Small intestine (tissue), 7 donors: Measurements from ENCODE around the gene SLC7A14. TPM values are rescaled to one million over a fixed set of nuclear protein-coding genes. Genes with fewer than 3 reads are reported as not detected.

Experiments used
- DNase-seq, 2 donors: peaks; one replicate each; pipeline versions ENCODE4 v3.0.0 to v3.0.0-alpha.2; 2013
- FAIRE-seq: peaks from 2 replicates; lab custom pipeline; 2012; peaks lifted over from hg19 to GRCh38; lab: Jason Lieb, UNC
- H3K27ac ChIP-seq, 3 donors: one replicate each; pipeline ENCODE4 v1.5.1; 2013; ENCODE audit warnings: low read length in 2 of 3, mild to moderate bottlenecking in 2 of 3, control low read depth in 1 of 3, inconsistent platforms in 1 of 3, low read depth in 1 of 3, moderate library complexity in 1 of 3
- H3K27me3 ChIP-seq, 3 donors: one replicate each; pipeline ENCODE4 v1.6.1; 2013; ENCODE audit warnings: low read length in 3 of 3, inconsistent platforms in 1 of 3; ENCODE audit not compliant: control insufficient read depth in 3 of 3, insufficient read depth in 3 of 3
- H3K36me3 ChIP-seq, 3 donors: one replicate each; pipeline ENCODE4 v1.6.1; 2013; ENCODE audit warnings: low read length in 3 of 3, inconsistent platforms in 1 of 3, low read depth in 1 of 3, mild to moderate bottlenecking in 1 of 3, moderate library complexity in 1 of 3; ENCODE audit not compliant: control insufficient read depth in 3 of 3, insufficient read depth in 2 of 3
- H3K4me1 ChIP-seq, 3 donors: one replicate each; pipeline ENCODE4 v1.6.1; 2013; ENCODE audit warnings: low read length in 2 of 3, inconsistent platforms in 1 of 3, low read depth in 1 of 3, mild to moderate bottlenecking in 1 of 3, moderate library complexity in 1 of 3; ENCODE audit not compliant: control insufficient read depth in 3 of 3, insufficient read depth in 2 of 3
- H3K4me3 ChIP-seq, 3 donors: one replicate each; pipeline ENCODE4 v1.5.1; 2013; ENCODE audit warnings: low read length in 3 of 3, control low read depth in 1 of 3, inconsistent platforms in 1 of 3, low read depth in 1 of 3, mild to moderate bottlenecking in 1 of 3, moderate library complexity in 1 of 3
- H3K9me3 ChIP-seq, 2 donors: one replicate each; pipeline ENCODE4 v1.6.1; 2013; ENCODE audit warnings: low read depth in 1 of 2, low read length in 1 of 2; ENCODE audit not compliant: control insufficient read depth in 2 of 2, insufficient read depth in 1 of 2
- WGBS, 3 donors: extraction: QIAGEN DNeasy Blood & Tissue Kit; methylation state at CpG; one replicate each; pipeline ENCODE4 v1.1.7; 2013; 5-methylcytosine and 5-hydroxymethylcytosine counted together
- polyA plus RNA-seq, 4 donors: library from polyadenylated mRNA; stranded (reverse) in 3 of 4; unstranded in 1 of 4; fragments of 200-250 nt in 3 of 4; fragments of 120-200 nt in 1 of 4; gene quantifications; one replicate each; pipeline versions ENCODE4 v1.2.1 to v1.2.3, GENCODE V29; 2013
- donor health status: healthy with polysubstance abuse.
- donor health status: control.
- donor health status: control.
- donor health status: Bipolar disorder and iron deficiency.
- donor health status: healthy.

The SLC7A14 gene
- polyA plus RNA-seq, 4 donors, result 1.0 to 1.6 TPM; not detected in 2

- Histone ChIP-seq H3K4me1 (no peaks in the 10 kb centered on the region), H3K27ac (no peak overlapping the region), H3K4me3 (no peak overlapping the region), H3K9me3 (peaks cover 0 to 9% of the 10 kb centered on the region in 2 donors), H3K36me3 (no peaks in the 10 kb centered on the region), H3K27me3 (no peaks in the 10 kb centered on the region)
- FAIRE-seq, result no peak
- DNase-seq, result no peak
- 89 to 94% (median 93%) methylated on average over 2 of the region's 2 CpGs for WGBS, 3 donors
Observed at GRCh38 chr3:170490828-170491560, 94.9 kb downstream of the SLC7A14 start.

DNA sequence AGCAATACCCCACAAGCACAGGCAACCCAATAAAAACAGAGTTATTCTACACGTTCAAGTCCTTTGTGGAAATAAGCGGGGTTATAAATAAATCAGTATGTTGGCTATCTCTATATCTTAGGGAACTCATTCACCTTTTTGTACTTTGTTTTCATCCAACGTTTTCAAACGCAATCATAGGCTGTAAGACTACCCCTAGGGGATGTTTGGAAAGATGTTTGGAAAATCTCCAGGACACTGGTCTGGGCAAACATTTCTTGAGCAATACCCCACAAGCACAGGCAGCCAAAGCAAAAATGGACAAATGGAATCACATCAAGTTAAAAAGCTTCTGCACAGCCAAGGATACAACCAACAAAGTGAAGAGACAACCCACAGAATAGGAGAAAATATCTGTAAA lies 97.1 kb downstream of the SLC7A14 start:
- FAIRE-seq, result no peak
- no peaks in the 10 kb centered on the region for H3K4me1 ChIP-seq
- H3K4me3 ChIP-seq, result no peak overlapping the region
- WGBS, 3 donors, result 14 to 44% (median 26%) methylated on average over 4 of the region's 4 CpGs
- H3K36me3 ChIP-seq, result no peaks in the 10 kb centered on the region
- peak in 1 of 2 donors; percentile 14 for DNase-seq
- no peaks in the 10 kb centered on the region for H3K27me3 ChIP-seq
- peaks cover 0 to 9% of the 10 kb centered on the region in 2 donors for H3K9me3 ChIP-seq
- no peak overlapping the region for H3K27ac ChIP-seq

GRCh38 chr3:170487031-170487430 lies 98.8 kb downstream of the SLC7A14 start:
- Histone ChIP-seq H3K4me3 (no peak overlapping the region), H3K9me3 (peaks cover 0 to 3% of the 10 kb centered on the region in 2 donors), H3K36me3 (no peaks in the 10 kb centered on the region), H3K4me1 (no peaks in the 10 kb centered on the region), H3K27me3 (no peaks in the 10 kb centered on the region), H3K27ac (no peak overlapping the region)
- FAIRE-seq (no peak), DNase-seq (no peak)
- 64 to 83% (median 76%) methylated on average over 3 of the region's 3 CpGs for WGBS, 3 donors

GRCh38 chr3:170486398-170486797 lies 99.5 kb downstream of the SLC7A14 start:
- 33 to 76% (median 55%) methylated on average over 9 of the region's 9 CpGs for WGBS, 3 donors
- H3K9me3 ChIP-seq, result peaks cover 0 to under 1% of the 10 kb centered on the region in 2 donors
- no peak for FAIRE-seq
- H3K4me1 ChIP-seq, result no peaks in the 10 kb centered on the region
- no peak overlapping the region for H3K4me3 ChIP-seq
- no peak overlapping the region for H3K27ac ChIP-seq
- no peaks in the 10 kb centered on the region for H3K36me3 ChIP-seq
- DNase-seq, result no peak
- no peaks in the 10 kb centered on the region for H3K27me3 ChIP-seq

GRCh38 chr3:170485696-170486095 lies 100.2 kb downstream of the SLC7A14 start:
- Histone ChIP-seq H3K27me3 (no peaks in the 10 kb centered on the region), H3K4me3 (no peak overlapping the region), H3K36me3 (no peaks in the 10 kb centered on the region), H3K27ac (no peak overlapping the region), H3K9me3 (no peaks in the 10 kb centered on the region), H3K4me1 (no peaks in the 10 kb centered on the region)
- 79 to 92% (median 83%) methylated on average over 4 of the region's 4 CpGs for WGBS, 3 donors
- FAIRE-seq (no peak), DNase-seq (no peak)

DNA sequence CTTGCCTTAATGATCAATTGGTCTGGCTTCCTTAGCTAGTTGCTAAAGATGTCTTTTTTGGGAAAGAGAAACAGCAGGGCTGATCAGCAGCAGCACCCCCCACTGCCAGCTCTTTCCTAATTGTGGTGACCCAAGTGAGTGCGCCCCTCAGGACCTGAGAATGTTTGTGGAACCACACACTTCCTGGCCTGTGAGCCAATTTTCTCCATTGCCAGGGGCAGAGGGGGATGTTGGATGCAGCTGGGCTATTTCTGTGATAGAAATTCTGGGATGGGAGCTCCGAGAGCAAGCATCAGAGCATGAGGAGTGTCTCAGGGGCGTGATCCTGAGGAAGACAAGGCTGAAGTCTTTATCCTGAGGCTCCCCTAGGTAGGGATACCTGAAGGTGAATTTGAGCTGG lies 100.6 kb downstream of the SLC7A14 start:
- FAIRE-seq, result no peak
- Histone ChIP-seq H3K27ac (no peak overlapping the region), H3K36me3 (no peaks in the 10 kb centered on the region), H3K4me1 (no peaks in the 10 kb centered on the region), H3K9me3 (no peaks in the 10 kb centered on the region), H3K4me3 (no peak overlapping the region), H3K27me3 (no peaks in the 10 kb centered on the region)
- DNase-seq, result no peak
- WGBS, 3 donors, result 58 to 92% (median 79%) methylated on average over 3 of the region's 3 CpGs

DNA sequence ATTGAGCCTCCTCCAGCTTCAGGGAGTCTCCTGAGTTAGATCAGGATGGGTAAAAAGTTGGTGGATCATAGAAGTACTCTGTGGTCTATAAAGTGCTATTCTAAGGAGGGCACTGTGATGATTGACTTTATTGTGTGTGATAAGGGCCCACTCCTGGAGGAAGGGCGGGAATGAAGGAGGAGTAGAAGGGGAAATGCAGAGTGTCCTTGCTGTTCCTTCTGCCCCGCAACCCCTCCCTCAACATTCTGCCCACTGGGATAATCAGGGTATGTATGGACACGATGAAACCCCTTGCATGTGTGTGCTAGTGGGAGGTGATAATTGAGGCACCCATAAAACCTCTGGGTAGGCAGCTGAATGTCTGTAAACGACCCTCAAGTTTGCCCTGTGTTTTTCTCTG lies 101.0 kb downstream of the SLC7A14 start:
- no peaks in the 10 kb centered on the region for H3K36me3 ChIP-seq
- DNase-seq (no peak), FAIRE-seq (no peak)
- H3K4me1 ChIP-seq, result no peaks in the 10 kb centered on the region
- H3K9me3 ChIP-seq, result no peaks in the 10 kb centered on the region
- 65 to 69% (median 68%) methylated on average over 4 of the region's 4 CpGs for WGBS, 3 donors
- no peak overlapping the region for H3K4me3 ChIP-seq
- H3K27me3 ChIP-seq, result no peaks in the 10 kb centered on the region
- H3K27ac ChIP-seq, result no peak overlapping the region

DNA sequence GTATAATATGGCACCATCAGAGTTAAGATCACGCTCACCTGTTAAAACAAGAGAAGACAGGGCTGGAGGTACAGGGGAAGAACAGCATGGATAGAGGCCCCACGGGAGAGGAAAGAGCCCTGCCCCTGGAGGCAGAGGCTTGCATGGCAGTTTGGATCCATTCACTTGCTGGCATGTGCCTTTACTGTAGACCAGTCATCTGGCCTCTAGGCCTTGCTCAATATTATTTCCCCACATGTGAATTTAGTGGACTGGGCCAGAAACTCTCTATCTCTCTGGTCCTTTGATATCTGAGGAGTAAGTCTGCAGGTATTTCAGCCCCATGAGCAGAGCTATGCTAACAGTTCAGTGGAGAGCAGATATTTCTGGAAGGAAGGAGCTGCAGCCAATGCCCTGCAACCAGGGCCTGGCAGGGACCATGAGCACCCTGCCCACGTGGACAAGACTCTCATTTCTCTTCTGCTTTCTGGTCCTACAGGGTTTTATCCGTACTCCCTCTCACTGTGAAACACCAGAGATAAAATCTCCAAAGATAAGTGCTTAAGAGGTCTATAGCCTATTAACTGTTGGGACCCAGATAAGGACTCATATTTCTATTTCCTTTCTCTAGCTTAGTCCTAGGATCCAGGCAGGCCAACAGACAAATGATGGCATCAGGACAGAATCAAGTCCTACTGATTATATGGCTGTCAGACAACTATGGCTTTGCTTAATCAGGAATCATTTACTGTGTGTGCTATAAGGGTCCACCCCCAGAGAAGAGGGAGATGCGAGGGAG lies 102.2 kb downstream of the SLC7A14 start:
- FAIRE-seq (no peak), DNase-seq (no peak)
- H3K4me3 ChIP-seq, result no peak overlapping the region
- H3K4me1 ChIP-seq, result no peaks in the 10 kb centered on the region
- WGBS, 3 donors, result 64 to 72% (median 65%) methylated on average over 5 of the region's 5 CpGs
- no peaks in the 10 kb centered on the region for H3K27me3 ChIP-seq
- H3K27ac ChIP-seq, result no peak overlapping the region
- no peaks in the 10 kb centered on the region for H3K9me3 ChIP-seq
- H3K36me3 ChIP-seq, result no peaks in the 10 kb centered on the region
